Fibroblast of lung (primary cell): ENCODE results near the gene MGLL. TPM values are rescaled to one million over a fixed set of nuclear protein-coding genes. Genes with fewer than 3 reads are reported as not detected.

ENCODE experiments used
- DNase-seq, 2 donors: peaks; one replicate each; pipeline versions ENCODE4 v3.0.0 to v3.0.0-alpha.2; 2010; ENCODE audit warnings: low read depth in 2 of 2
- H2AFZ ChIP-seq: 2 replicates; pipeline ENCODE4 v1.5.1; 2012; ENCODE audit warnings: low read length, control low read depth, inconsistent platforms
- H3K27ac ChIP-seq: 2 replicates; pipeline ENCODE4 v1.5.1; 2011; ENCODE audit warnings: low read length, control low read depth; ENCODE audit not compliant: insufficient read depth
- H3K27me3 ChIP-seq: 2 replicates; pipeline ENCODE4 v1.5.1; 2011; ENCODE audit warnings: mild to moderate bottlenecking, low read length; ENCODE audit not compliant: control insufficient read depth, insufficient read depth
- H3K36me3 ChIP-seq: 2 replicates; pipeline ENCODE4 v1.5.1; 2011; ENCODE audit warnings: low read length; ENCODE audit not compliant: control insufficient read depth, insufficient read depth
- H3K4me1 ChIP-seq: 2 replicates; pipeline ENCODE4 v1.5.1; 2011; ENCODE audit warnings: low read length; ENCODE audit not compliant: control insufficient read depth, insufficient read depth; ENCODE audit errors: extremely low read depth
- H3K4me2 ChIP-seq: 2 replicates; pipeline ENCODE4 v1.5.1; 2011; ENCODE audit warnings: low read length, control low read depth; ENCODE audit not compliant: insufficient read depth; ENCODE audit errors: extremely low read depth
- H3K4me3 ChIP-seq, 4 experiments: fragments of 200-600 bp in 1 of 4; sonication (generic) in 1 of 4; replicated peaks in 1 of 4; 2 replicates each; pipeline ENCODE4 v1.5.1; 2011 to 2016; ENCODE audit warnings: low read length in 4 of 4, low read depth in 3 of 4, mild to moderate bottlenecking in 3 of 4, control low read depth in 2 of 4, inconsistent platforms in 1 of 4, mixed read lengths in 1 of 4; ENCODE audit not compliant: insufficient read depth in 1 of 4; ENCODE audit errors: control extremely low read depth in 1 of 4
- H3K79me2 ChIP-seq: 2 replicates; pipeline ENCODE4 v1.5.1; 2012; ENCODE audit warnings: mild to moderate bottlenecking, low read length, inconsistent platforms; ENCODE audit not compliant: control insufficient read depth, insufficient read depth
- H3K9ac ChIP-seq: 2 replicates; pipeline ENCODE4 v1.5.1; 2011; ENCODE audit warnings: mild to moderate bottlenecking, low read length, control low read depth; ENCODE audit not compliant: insufficient read depth
- H3K9me3 ChIP-seq: 2 replicates; pipeline ENCODE4 v1.5.1; 2012; ENCODE audit warnings: low read depth, low read length; ENCODE audit not compliant: control insufficient read depth, insufficient read depth
- H4K20me1 ChIP-seq: 2 replicates; pipeline ENCODE4 v1.5.1; 2011; ENCODE audit warnings: low read length; ENCODE audit not compliant: control insufficient read depth, insufficient read depth; ENCODE audit errors: extremely low read depth
- CTCF ChIP-seq, 2 donors: IDR thresholded peaks in 1 of 2; conservative IDR thresholded peaks in 1 of 2; 1 replicate in 1 of 2; 2 replicates in 1 of 2; pipeline ENCODE4 v1.5.1; 2011 to 2012; ENCODE audit warnings: low read length in 2 of 2, control low read depth in 1 of 2, inconsistent platforms in 1 of 2, low read depth in 1 of 2, mild to moderate bottlenecking in 1 of 2
- EZH2 ChIP-seq: IDR thresholded peaks from 2 replicates; pipeline ENCODE4 v1.5.1; 2012; ENCODE audit warnings: low read length, control low read depth, mild to moderate bottlenecking; ENCODE audit errors: missing control alignments
- polyA plus RNA-seq, 2 donors: library from polyadenylated mRNA; depleted of rRNA in 1 of 2; stranded (reverse) in 1 of 2; unstranded in 1 of 2; fragments of >200 nt; gene quantifications; 2 replicates each; pipeline ENCODE4 v1.2.1, GENCODE V29; 2011 to 2012; ENCODE audit warnings: missing spikeins in 1 of 2
- total RNA-seq: library from RNA; depleted of rRNA; stranded (reverse); fragments of >200 nt; gene quantifications from 2 replicates; pipeline ENCODE4 v1.2.1, GENCODE V29; 2014

Gene MGLL
- total and polyA plus RNA-seq, 2 donors (not counting 1 experiment from before 2014, with no cell fraction given): 60.1 to 122 TPM

GRCh38 chr3:127750226-127751031 lies 71.9 kb downstream of the MGLL start:
- H3K4me1 ChIP-seq: peaks cover 34% of the 10 kb centered on the region
- H2AFZ ChIP-seq: no peak overlapping the region
- no peaks in the 10 kb centered on the region for H3K9me3 ChIP-seq
- TF ChIP-seq CTCF (conservative IDR thresholded peaks at IDR 0.05 in 1 of 2, IDR thresholded peaks at IDR 0.05 in 1 of 2; ENCODE audit: low read depth in 1 of 2, low read length in 2 of 2) (no peak), EZH2 (no peak)
- no peak overlapping the region for H3K4me2 ChIP-seq
- H3K9ac ChIP-seq: no peak overlapping the region
- peak; percentile 83 to 85 for DNase-seq
- peaks cover 2% of the 10 kb centered on the region for H3K36me3 ChIP-seq
- peaks cover 2% of the 10 kb centered on the region for H3K79me2 ChIP-seq
- H3K27me3 ChIP-seq: no peaks in the 10 kb centered on the region
- peak overlapping the region; percentile 42 for H3K27ac ChIP-seq
- no peaks in the 10 kb centered on the region for H4K20me1 ChIP-seq
- no peak overlapping the region for H3K4me3 ChIP-seq

GRCh38 chr3:127749787-127750225 lies 72.5 kb downstream of the MGLL start:
- Histone ChIP-seq H3K4me1 (peaks cover 34% of the 10 kb centered on the region), H3K27ac (peak overlapping the region; percentile 42), H3K9me3 (no peaks in the 10 kb centered on the region), H4K20me1 (no peaks in the 10 kb centered on the region), H3K36me3 (peaks cover 2% of the 10 kb centered on the region), H2AFZ (no peak overlapping the region), H3K4me3 (no peak overlapping the region), H3K79me2 (peaks cover 2% of the 10 kb centered on the region), H3K4me2 (no peak overlapping the region), H3K9ac (no peak overlapping the region), H3K27me3 (no peaks in the 10 kb centered on the region)
- TF ChIP-seq CTCF (conservative IDR thresholded peaks at IDR 0.05 in 1 of 2, IDR thresholded peaks at IDR 0.05 in 1 of 2; ENCODE audit: low read depth in 1 of 2, low read length in 2 of 2) (peak in 1 of 2 donors; percentile 12), EZH2 (no peak)
- DNase-seq: no peak

- H3K36me3 ChIP-seq: peaks cover 2% of the 10 kb centered on the region
- peak in 1 of 2 donors; percentile 33 for DNase-seq
- H2AFZ ChIP-seq: no peak overlapping the region
- no peaks in the 10 kb centered on the region for H3K27me3 ChIP-seq
- TF ChIP-seq EZH2 (no peak), CTCF (conservative IDR thresholded peaks at IDR 0.05 in 1 of 2, IDR thresholded peaks at IDR 0.05 in 1 of 2; ENCODE audit: low read depth in 1 of 2, low read length in 2 of 2) (no peak)
- no peak overlapping the region for H3K9ac ChIP-seq
- no peak overlapping the region for H3K4me3 ChIP-seq
- no peak overlapping the region for H3K27ac ChIP-seq
- peaks cover 2% of the 10 kb centered on the region for H3K79me2 ChIP-seq
- no peak overlapping the region for H3K4me2 ChIP-seq
- H3K4me1 ChIP-seq: peaks cover 36% of the 10 kb centered on the region
- no peaks in the 10 kb centered on the region for H3K9me3 ChIP-seq
- H4K20me1 ChIP-seq: no peaks in the 10 kb centered on the region
These were observed 73.0 kb downstream of the MGLL start for GRCh38 chr3:127749361-127749760.
